ENCODE measurements around the gene LHPP.

The LHPP gene

GRCh38 chr10:124484661-124485060 lies 23.0 kb downstream of the LHPP start:
- no peak for TF ChIP-seq CTCF (IDR thresholded peaks at IDR 0.05; ENCODE audit: poor library complexity, severe bottlenecking)
- Histone ChIP-seq H3K27ac (ENCODE audit: poor library complexity, severe bottlenecking) (no peak overlapping the region), H3K36me3 (ENCODE audit: low read depth) (no peaks in the 10 kb centered on the region), H3K4me1 (ENCODE audit: insufficient read depth, poor library complexity, severe bottlenecking) (no peaks in the 10 kb centered on the region), H3K4me3 (ENCODE audit: severe bottlenecking) (no peak overlapping the region), H3K27me3 (ENCODE audit: insufficient read depth, poor library complexity, severe bottlenecking) (no peaks in the 10 kb centered on the region), H3K9me3 (ENCODE audit: severe bottlenecking) (no peaks in the 10 kb centered on the region)
- ATAC-seq (ENCODE audit: low read depth) (no peak), DNase-seq (ENCODE audit: low spot score) (no peak)

GRCh38 chr10:124486635-124487034 lies 25.0 kb downstream of the LHPP start:
- H3K4me1 ChIP-seq (ENCODE audit: insufficient read depth, poor library complexity, severe bottlenecking) = no peaks in the 10 kb centered on the region
- TF ChIP-seq CTCF (IDR thresholded peaks at IDR 0.05; ENCODE audit: poor library complexity, severe bottlenecking) = no peak
- H3K36me3 ChIP-seq (ENCODE audit: low read depth) = no peaks in the 10 kb centered on the region
- no peak for ATAC-seq (ENCODE audit: low read depth)
- no peak overlapping the region for H3K27ac ChIP-seq (ENCODE audit: poor library complexity, severe bottlenecking)
- no peaks in the 10 kb centered on the region for H3K27me3 ChIP-seq (ENCODE audit: insufficient read depth, poor library complexity, severe bottlenecking)
- no peaks in the 10 kb centered on the region for H3K9me3 ChIP-seq (ENCODE audit: severe bottlenecking)
- no peak for DNase-seq (ENCODE audit: low spot score)
- H3K4me3 ChIP-seq (ENCODE audit: severe bottlenecking) = no peak overlapping the region

- ATAC-seq (ENCODE audit: low read depth) (no peak), DNase-seq (ENCODE audit: low spot score) (no peak)
- TF ChIP-seq CTCF (IDR thresholded peaks at IDR 0.05; ENCODE audit: poor library complexity, severe bottlenecking) = no peak
- no peaks in the 10 kb centered on the region for H3K36me3 ChIP-seq (ENCODE audit: low read depth)
- no peaks in the 10 kb centered on the region for H3K9me3 ChIP-seq (ENCODE audit: severe bottlenecking)
- no peaks in the 10 kb centered on the region for H3K4me1 ChIP-seq (ENCODE audit: insufficient read depth, poor library complexity, severe bottlenecking)
- no peak overlapping the region for H3K4me3 ChIP-seq (ENCODE audit: severe bottlenecking)
- no peak overlapping the region for H3K27ac ChIP-seq (ENCODE audit: poor library complexity, severe bottlenecking)
- H3K27me3 ChIP-seq (ENCODE audit: insufficient read depth, poor library complexity, severe bottlenecking) = no peaks in the 10 kb centered on the region
These were observed 29.5 kb downstream of the LHPP start for GRCh38 chr10:124491105-124491504.

GRCh38 chr10:124492266-124492665 lies 30.6 kb downstream of the LHPP start:
- no peak for TF ChIP-seq CTCF (IDR thresholded peaks at IDR 0.05; ENCODE audit: poor library complexity, severe bottlenecking)
- no peaks in the 10 kb centered on the region for H3K27me3 ChIP-seq (ENCODE audit: insufficient read depth, poor library complexity, severe bottlenecking)
- no peak overlapping the region for H3K4me3 ChIP-seq (ENCODE audit: severe bottlenecking)
- H3K36me3 ChIP-seq (ENCODE audit: low read depth) = no peaks in the 10 kb centered on the region
- ATAC-seq (ENCODE audit: low read depth) = no peak
- no peaks in the 10 kb centered on the region for H3K9me3 ChIP-seq (ENCODE audit: severe bottlenecking)
- H3K27ac ChIP-seq (ENCODE audit: poor library complexity, severe bottlenecking) = no peak overlapping the region
- no peak for DNase-seq (ENCODE audit: low spot score)
- no peaks in the 10 kb centered on the region for H3K4me1 ChIP-seq (ENCODE audit: insufficient read depth, poor library complexity, severe bottlenecking)

- ATAC-seq (ENCODE audit: low read depth) (no peak), DNase-seq (ENCODE audit: low spot score) (no peak)
- TF ChIP-seq CTCF (IDR thresholded peaks at IDR 0.05; ENCODE audit: poor library complexity, severe bottlenecking) = no peak
- Histone ChIP-seq H3K9me3 (ENCODE audit: severe bottlenecking) (no peaks in the 10 kb centered on the region), H3K4me1 (ENCODE audit: insufficient read depth, poor library complexity, severe bottlenecking) (no peaks in the 10 kb centered on the region), H3K4me3 (ENCODE audit: severe bottlenecking) (no peak overlapping the region), H3K27me3 (ENCODE audit: insufficient read depth, poor library complexity, severe bottlenecking) (no peaks in the 10 kb centered on the region), H3K27ac (ENCODE audit: poor library complexity, severe bottlenecking) (no peak overlapping the region), H3K36me3 (ENCODE audit: low read depth) (no peaks in the 10 kb centered on the region)
These were observed 31.7 kb downstream of the LHPP start for GRCh38 chr10:124493214-124493882.
